Pulmonary artery endothelial cell (primary cell): Measurements from ENCODE around the gene HMOX2. TPM values are rescaled to one million over a fixed set of nuclear protein-coding genes. Genes with fewer than 3 reads are reported as not detected.

Experiments
- DNase-seq: peaks from one replicate; pipeline ENCODE4 v3.0.0-alpha.2; 2011; ENCODE audit warnings: low read depth, low spot score
- total RNA-seq: library from RNA; depleted of rRNA; stranded (reverse); fragments of >200 nt; gene quantifications from 2 replicates; pipeline ENCODE4 v1.2.3, GENCODE V29; 2014

The HMOX2 gene
- total RNA-seq, 1 donor from 2014 or later, result 143 TPM

DNA sequence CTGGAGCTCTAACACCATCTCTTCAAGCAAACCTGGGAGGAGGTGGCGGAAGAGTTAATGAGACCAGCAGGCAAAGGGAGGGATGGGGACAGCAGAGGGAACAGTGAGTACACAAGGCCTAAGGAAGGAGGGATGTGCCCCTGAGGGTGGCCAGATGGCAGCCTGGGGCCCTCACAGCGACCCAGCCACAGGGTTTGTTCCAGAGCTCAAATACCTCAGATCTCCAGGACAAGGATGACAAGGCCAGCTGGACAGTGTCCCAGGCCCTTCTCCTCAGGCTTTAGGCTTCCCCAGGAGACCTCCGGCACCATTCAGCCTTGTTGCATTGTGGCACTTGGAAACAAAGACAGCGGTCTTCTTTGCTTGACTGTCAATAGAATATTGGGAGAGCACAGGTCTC lies 47.5 kb downstream of the HMOX2 start:
- DNase-seq, result no peak

DNA sequence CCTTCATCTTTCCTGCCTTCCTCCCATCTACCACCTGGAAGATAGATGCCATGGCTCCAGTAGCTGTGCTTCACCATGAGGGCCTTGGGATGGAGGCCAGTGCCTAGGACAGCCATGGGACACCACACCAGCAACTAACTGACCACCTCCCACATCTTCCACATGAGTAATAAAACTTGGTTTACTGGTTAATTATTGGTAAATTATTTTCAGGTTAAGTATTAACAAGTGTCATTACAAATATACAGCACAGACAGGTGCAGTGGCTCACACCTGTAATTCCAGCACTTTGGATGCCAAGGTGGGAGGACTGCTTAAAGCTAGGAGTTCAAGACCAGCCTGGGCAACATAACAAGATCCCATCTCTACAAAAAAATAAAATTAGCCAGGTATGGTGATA lies 48.4 kb downstream of the HMOX2 start:
- no peak for DNase-seq

GRCh38 chr16:4525069-4525468 lies 48.9 kb downstream of the HMOX2 start:
- no peak for DNase-seq

GRCh38 chr16:4525634-4526277 lies 49.6 kb downstream of the HMOX2 start:
- no peak for DNase-seq

GRCh38 chr16:4529085-4530060 lies 53.2 kb downstream of the HMOX2 start:
- DNase-seq, result no peak

DNA sequence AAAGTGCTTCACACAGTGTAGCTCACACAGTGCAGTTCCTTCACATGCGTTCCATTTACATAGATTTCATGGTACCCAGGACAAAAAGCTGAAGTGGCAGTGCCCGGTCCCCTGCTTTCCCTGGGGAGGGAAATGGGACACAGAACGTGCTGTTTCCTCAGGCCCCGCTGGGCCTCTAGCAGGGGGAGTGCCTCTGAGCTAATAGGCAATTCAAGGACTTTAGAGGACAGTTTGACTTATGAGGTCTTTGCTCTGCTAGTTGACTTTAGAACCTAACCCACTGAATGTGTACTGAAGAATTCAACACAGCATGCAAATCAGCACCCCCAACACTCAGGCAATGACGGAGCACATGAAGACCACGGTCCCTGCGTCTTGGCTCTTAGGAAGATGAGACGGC lies 55.6 kb downstream of the HMOX2 start:
- DNase-seq, result no peak

GRCh38 chr16:4532238-4532637 lies 56.0 kb downstream of the HMOX2 start:
- no peak for DNase-seq

DNA sequence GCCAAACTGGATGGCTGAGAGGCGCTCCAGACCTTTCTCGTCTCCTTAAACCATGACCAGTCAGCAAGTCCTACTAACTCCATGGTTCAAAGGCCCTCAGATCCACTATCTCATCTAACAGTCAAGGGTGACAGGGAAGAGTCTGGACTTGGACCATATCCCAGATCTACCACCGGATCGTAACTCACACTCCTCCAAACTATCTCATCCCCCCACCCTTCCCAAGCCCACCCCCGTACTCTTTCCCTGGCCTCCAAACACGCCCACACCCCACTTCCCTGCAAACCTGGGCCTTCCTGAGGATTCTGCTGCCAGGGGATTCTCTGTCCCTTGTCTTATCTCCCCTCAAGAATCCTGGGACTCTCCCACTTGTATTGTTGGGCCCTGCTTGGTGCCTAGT lies 57.3 kb downstream of the HMOX2 start:
- no peak for DNase-seq

- DNase-seq, result peak; percentile 72
These were observed 58.1 kb downstream of the HMOX2 start for GRCh38 chr16:4534151-4534790.

DNA sequence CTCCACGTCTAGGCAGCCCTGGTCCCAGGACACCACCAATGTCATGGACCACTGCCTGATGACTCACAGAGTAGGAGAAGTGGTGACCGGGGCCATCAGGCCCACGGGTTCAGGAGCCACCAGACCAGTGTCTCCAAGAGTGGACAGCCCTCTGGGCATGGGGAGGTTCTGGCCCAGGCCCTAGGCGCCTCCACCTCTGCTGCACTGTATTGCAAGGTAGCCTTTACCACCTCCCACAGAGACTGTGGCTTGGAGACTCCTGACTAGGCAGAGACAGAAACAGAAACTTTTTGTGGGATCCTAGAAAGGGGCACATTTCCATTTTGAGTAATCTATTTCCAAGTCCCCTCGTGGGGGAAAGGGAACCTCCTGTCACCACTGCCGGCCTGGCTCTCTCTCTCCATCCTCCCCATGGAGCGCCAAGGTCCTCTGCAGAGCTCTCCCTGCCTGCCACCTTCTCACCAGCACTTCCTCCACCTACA lies 59.5 kb downstream of the HMOX2 start:
- no peak for DNase-seq

GRCh38 chr16:4536391-4537106 lies 60.4 kb downstream of the HMOX2 start:
- no peak for DNase-seq

DNA sequence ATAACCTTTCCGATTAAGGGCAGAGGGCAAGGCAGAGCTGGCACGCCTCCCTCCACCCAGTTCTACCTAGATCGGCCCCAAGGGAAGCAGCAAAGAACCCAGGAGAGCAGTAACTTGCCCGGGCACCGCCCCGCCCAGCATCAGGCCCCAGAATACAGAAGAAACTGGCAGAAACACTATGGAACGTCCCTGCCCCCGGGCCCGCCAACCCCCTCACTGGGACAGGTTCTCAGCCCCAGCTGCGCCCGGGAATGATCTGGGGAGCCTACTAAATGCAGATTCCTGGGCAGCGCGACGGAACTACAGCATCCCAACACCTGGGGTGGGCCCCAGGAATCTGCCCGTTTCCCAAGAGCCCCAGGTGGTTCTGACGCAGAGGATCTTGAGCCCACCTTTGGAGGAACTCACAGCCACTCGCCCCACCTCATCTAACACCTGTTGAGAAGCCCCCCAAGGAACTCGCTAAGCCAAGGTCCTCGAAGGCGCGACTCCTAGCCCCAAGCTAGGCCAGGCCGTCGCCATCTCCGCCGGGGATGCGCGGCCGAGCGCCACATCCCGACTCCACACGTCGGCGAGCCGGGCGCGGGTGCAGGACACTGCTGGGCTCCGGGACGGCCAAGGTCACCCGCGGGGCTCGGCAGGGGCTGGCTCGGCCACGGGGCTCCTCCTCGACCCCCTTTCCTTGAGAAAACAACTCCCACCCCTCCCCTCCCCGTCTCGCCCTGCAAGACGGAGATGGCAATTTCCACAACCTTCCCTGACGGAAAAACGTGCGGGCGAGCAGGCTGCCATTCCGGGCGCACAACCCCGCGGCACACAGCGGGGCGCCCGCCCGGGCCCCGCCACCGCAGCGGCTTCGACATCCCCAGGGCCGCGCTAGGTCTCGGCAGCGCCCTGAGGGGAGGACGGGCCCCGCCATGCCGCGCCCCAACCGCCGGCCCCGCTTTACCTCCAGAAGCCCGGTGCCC lies 61.5 kb downstream of the HMOX2 start:
- no peak for DNase-seq

DNA sequence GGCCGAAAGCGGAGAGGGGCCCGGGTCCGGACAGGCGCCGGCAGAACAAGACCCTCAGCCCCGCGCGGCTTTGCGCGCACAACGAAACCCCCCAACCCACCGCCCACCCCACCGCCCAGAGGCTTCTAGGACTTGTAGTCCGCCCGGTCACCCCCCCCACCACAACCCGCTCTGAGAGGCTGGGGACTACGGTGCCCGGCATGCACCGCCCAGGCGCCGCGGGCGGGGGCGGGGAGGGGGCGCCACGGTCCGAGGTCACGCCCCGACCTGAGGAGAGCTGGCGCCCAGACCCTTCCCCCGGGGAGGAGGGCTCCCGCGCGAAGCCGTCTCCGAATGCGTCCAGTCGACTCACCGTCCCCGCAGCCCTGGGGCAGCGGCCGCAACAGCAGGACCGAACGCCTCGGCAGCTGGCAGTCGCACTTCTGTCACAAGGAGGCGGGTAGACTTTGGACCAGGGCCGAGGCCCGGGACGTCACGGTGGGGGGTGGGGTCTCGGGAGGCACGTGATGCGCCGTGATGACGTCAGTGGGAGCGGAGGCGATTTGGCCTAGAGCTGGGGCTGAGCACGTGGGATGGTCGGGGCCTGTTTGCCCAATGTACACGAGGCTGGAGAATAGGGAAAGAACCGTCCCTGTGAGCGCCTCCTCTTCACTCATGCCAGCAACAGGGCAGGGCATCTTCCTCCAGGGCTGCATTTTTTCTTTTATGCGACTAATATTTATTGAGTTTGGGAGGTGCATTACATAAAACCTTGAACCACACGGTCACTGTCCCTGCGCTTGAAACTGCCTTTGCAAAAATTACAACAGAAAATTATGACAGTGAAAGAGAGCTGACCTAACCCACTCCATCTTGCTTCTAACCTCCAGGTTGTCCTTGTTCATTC lies 62.4 kb downstream of the HMOX2 start, which contains the start of gene CDIP1:
Gene CDIP1, minus strand, starts transcription at position 424 of the 886 bp plus-strand sequence. CDS start 24,643 bp downstream, outside the sequence.
- peak; percentile 83 for DNase-seq

- no peak for DNase-seq
These were observed 63.6 kb downstream of the HMOX2 start for GRCh38 chr16:4539716-4540284.

- DNase-seq, result no peak
These were observed 68.3 kb downstream of the HMOX2 start for GRCh38 chr16:4544473-4544872.

DNA sequence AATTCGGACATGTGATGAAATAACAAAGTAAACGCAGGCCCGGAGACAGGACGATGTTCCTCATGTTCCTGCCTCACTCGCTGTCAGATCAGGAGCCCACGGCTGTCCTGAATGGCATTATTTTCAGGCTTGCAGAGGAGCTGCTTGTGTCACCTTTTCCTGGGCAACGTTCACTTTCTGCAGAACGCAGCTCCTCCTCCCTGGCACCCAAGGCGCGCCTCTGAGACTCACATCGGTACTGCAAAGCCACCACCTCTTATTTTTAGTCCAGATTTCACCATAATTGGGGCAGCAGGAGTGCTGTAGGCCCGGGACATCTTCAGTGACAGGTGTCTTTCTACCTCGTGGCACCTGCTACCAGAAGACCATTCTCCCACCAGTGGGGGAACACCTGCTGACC lies 71.9 kb downstream of the HMOX2 start:
- DNase-seq, result no peak

DNA sequence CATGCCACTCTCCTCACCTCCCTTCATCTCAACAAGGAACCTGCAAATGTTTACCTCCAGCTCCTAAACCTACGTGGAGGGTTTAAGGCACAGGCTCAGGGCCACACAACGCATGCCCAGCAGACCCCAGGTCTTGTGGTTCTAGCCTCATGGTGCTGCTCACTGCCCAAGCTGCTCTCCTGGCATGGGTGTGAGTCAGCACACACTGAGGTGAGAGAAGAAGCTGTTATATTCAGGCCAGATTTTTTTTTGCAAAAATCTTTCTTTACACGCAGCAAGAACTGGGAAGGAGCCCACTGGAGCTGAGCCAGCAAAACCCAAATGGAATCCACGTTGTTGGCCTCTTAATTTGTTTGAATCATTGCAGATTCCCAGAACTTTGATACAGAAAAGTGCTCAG lies 74.4 kb downstream of the HMOX2 start:
- DNase-seq, result no peak

DNA sequence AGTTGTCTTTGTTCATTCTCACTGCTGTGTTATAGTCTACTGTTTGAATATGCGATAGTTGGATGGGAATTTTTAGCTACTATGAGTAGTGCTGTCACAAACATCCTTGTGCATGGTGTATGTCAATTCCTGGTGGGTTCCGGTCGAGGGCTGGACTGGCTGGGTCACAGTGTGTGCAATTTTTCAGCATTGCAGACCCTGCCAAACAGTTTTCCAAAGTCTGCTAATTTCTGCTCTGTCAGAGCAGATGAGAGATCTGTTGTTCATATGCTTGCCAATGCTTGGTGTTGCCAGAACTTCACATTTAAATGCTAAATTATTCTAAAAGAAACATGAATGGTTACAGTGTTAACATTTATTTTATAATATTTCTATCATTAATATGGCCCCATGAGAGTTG lies 76.3 kb downstream of the HMOX2 start:
- no peak for DNase-seq

GRCh38 chr16:4556112-4556511 lies 79.9 kb downstream of the HMOX2 start, which contains the start of gene C16orf96:
TSS of gene C16orf96 (plus strand) at chr16:4556340. CDS start at chr16:4556490, 150 bp downstream.
- DNase-seq, result no peak
